GM18870 (cell line): ENCODE results near the gene HOXA10.

Experiments
- ATAC-seq: cut with Tn5 transposase; IDR thresholded peaks from one replicate; pipeline ENCODE4 v1.9.1; 2021; ENCODE audit warnings: moderate library complexity; ENCODE audit not compliant: unreplicated experiment

The HOXA10 gene

GRCh38 chr7:27191833-27192545 lies 17.9 kb upstream of the HOXA10 start:
- ATAC-seq: no peak

- ATAC-seq: no peak
Observed at GRCh38 chr7:27191161-27191731, 17.1 kb upstream of the HOXA10 start.

DNA sequence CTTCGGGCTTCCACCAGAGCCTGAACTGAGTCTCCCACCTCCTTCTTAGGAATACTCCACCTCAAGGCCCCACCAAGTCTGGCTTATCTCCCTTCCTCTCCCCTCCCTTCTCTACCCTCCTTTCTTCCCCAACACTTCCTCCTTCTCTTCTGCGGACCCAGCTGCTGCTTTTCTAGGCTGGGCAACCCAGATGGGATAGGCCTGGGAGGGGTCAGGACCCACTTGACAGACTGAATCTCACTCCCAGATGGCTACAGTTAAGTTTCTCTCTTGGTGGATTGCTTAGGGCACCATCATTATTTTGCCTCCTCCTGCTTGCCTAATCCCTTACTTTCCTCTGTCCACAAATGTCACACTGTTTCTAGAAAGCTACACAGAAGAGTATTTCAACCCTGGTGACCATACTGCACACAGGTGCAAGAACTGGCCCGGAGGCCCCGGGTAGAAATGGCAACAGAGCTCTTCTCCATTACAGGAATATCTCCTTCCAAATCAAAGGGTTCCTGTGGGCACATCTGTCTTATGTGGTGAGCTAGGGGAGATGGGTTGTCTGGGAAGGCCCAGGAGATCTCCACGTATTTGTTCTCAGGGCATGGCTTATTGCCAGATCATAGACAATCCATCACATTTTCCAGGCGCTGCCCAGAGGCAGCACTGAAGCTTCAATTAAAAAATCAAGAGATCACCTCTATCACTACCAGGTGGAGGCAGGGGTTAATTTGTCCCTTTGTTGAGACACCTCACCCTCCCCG lies 16.1 kb upstream of the HOXA10 start:
- ATAC-seq: no peak

DNA sequence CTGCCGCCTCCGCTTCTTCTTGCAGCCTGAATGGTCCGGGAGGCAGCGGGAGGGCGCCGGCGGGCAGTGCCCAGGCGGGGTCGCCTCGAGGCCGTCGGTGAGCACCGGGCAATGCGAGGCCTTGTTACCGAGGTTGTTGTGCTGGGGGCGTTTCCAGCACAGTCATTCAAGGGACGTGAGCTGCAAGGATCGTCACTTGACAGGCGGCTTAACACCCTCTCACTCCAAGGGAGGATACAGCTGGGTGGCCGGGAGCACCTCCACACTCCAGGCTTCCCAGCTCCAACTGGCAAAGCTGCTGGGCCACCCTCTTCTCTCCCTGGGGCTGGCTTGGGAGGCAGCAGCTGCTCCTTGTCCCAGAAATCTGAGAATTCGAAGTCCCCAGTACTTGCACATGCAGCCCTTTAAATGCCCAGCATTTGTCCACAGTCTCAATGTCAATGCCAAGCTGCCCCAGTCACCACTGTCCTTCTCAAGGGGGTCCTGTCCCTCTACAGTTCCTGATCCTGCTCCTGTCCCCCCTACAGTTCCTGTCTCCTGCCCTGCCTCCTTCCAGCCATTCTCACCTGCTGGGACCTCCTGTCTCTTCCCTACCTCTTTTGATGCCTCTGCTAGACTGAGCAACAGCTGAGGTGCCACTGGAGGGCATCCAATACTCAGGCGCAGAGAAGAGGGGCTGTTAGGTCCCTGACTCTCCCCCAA lies 15.3 kb upstream of the HOXA10 start:
- ATAC-seq: no peak

GRCh38 chr7:27188386-27189294 lies 14.5 kb upstream of the HOXA10 start:
- ATAC-seq: no peak

- no peak for ATAC-seq
Observed at GRCh38 chr7:27187475-27188385, 13.6 kb upstream of the HOXA10 start.

DNA sequence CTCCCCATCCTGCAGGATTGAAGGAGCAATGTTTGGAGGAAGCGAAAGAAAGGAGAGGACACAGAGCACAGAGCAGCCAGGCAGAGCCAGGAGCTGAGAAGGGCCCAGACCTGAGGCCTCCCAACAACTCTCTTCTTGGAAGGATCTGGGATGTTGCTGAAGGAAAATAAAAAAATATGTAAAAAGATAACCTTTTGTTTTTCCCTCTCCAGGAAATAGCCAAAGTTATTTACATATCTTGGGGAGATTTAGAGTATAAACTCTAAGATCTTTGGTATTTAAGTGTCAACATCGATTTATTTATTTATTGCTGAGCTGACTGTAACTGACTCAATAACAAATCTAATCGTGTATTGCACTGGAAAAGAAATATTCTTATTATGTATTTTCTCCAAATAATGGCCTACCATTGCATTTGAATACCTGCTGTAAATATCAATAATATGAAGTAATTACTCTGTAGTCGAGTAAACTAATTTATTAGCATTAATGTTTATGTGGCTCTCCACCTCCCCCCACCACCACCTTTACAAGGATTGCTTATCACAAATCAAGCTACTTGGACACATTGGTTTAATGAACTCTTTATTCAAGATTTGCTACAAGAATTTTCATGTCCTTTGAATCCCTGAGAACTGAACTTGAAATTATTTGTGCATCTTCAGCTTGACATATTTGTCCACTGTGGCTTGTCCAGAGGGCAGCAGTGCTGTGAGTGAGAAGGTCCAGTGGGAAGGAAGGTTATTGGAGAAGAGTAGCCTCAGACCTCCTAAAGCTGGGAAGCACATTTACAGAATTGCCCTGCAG lies 12.8 kb upstream of the HOXA10 start:
- ATAC-seq: no peak

- no peak for ATAC-seq
Observed at GRCh38 chr7:27185854-27186667, 11.9 kb upstream of the HOXA10 start.

GRCh38 chr7:27185013-27185853 lies 11.1 kb upstream of the HOXA10 start, which contains the start of gene HOXA11:
Gene HOXA11 (minus strand): TSS chr7:27185232. CDS start chr7:27185144, 88 bp downstream.
- ATAC-seq: no peak

GRCh38 chr7:27184337-27185012 lies 10.4 kb upstream of the HOXA10 start:
- ATAC-seq: no peak

- no peak for ATAC-seq
Observed at GRCh38 chr7:27183682-27184336, 9.7 kb upstream of the HOXA10 start.

- no peak for ATAC-seq
Observed at GRCh38 chr7:27182861-27183681, 9.0 kb upstream of the HOXA10 start.

GRCh38 chr7:27182285-27182841 lies 8.2 kb upstream of the HOXA10 start:
- ATAC-seq: no peak

DNA sequence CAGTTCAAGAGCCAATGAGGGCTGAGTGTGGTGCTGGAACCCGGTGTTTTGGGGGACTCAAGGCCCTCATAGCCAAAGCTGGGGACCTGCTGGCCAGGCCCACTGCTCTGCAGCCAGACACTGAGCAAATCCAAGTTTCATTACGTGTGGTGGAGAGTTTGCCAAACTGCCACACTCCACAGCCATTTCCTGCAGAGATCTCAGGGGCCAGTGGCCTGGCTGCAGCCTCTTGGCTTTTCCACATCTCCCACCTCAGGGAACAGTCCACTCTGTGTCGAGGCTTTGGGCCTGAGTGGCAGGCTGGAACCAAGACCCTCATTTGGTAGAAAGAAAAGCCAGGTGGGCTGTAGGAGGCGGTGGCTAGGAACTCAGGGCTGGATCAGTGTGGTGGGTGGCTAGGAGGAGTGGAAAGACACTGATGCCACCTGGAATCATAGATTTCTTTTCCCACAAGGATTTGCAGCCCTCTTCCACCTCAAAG lies 7.7 kb upstream of the HOXA10 start:
- no peak for ATAC-seq
